HG03575 (cell line): ENCODE data around the gene PHOSPHO2.

Experiments used
- ATAC-seq: cut with Tn5 transposase; IDR thresholded peaks from one replicate; pipeline ENCODE4 v1.9.1; 2021; ENCODE audit not compliant: unreplicated experiment, insufficient number of reproducible peaks, low FRiP score; ENCODE audit errors: extremely low read depth

PHOSPHO2 gene

GRCh38 chr2:169694113-169694893 is at the start of gene PHOSPHO2, which contains the start of gene CFAP210:
Gene PHOSPHO2, plus strand, starts transcription at chr2:169694469. Its CDS starts 6,503 bp downstream, at chr2:169700972.
Gene CFAP210, minus strand, starts transcription at chr2:169694405. Its CDS starts 78 bp downstream, at chr2:169694327.
- ATAC-seq: peak; percentile 90

- ATAC-seq: no peak
These were observed 46.8 kb upstream of the PHOSPHO2 start for GRCh38 chr2:169647496-169647895.

DNA sequence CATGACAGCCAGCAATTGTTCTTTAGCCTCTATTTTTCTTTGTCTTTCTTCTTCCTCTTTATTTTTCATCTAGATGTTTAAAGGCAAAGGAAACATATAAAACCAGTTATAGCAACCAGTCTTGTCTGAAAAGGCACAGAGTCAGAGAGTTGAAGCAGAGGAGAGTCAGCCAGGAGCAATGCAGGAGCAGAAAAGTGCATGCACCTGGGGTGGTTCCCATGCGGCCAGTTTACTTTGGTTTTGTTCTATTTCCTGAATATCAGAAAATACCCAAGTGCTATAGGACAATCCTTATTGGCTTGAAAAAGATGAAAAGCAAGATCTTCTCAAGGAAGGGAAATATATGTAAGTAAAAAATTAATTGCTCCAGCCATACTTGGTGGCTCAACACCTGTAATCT is 45.0 kb upstream of the PHOSPHO2 start:
- ATAC-seq: no peak

GRCh38 chr2:169653636-169654035 is 40.6 kb upstream of the PHOSPHO2 start:
- no peak for ATAC-seq

DNA sequence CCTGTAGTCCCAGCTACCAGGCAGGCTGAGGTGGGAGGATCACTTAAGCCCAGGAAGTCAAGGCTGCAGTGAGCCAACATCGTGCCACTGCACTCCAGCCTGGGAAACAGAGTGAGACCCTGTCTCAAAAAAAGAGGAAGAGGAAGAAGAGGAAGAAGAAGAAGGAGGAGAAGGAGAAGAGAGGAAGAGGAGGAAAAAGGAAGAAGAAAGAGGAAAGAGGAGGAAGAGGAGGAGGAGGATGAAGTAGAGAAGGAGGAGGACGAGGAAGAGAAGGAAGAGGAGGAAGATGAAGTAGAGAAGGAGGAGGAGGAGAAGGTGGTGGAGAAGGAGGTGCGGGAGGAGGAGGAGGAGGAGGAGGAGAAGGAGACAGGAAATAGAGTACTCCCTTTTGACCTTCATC is 38.1 kb upstream of the PHOSPHO2 start:
- ATAC-seq: no peak

GRCh38 chr2:169658877-169659276 is 35.4 kb upstream of the PHOSPHO2 start:
- no peak for ATAC-seq

DNA sequence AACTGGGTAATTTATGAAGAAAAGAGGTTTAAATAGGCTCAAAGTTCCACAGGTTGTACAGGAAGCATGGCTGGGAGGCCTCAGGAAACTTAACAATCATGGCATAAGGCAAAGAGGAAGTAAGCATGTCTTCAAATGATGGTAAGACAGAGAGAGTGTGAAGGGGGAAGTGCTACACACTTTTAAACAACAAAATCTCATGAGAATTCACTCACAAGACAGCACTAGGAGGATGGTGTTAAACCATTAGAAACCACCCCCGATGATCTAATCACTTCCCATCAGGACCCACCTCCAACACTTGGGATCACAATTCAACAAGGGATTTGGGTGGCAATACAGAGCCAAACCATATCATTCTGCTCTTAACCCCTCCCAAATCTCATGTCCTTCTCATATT is 34.9 kb upstream of the PHOSPHO2 start:
- no peak for ATAC-seq

- no peak for ATAC-seq
These were observed 33.0 kb upstream of the PHOSPHO2 start for GRCh38 chr2:169661265-169661664.

GRCh38 chr2:169662744-169663143 is 31.5 kb upstream of the PHOSPHO2 start:
- ATAC-seq: no peak

GRCh38 chr2:169663247-169663646 is 31.0 kb upstream of the PHOSPHO2 start:
- ATAC-seq: no peak

GRCh38 chr2:169664600-169664977 is 29.7 kb upstream of the PHOSPHO2 start:
- no peak for ATAC-seq

DNA sequence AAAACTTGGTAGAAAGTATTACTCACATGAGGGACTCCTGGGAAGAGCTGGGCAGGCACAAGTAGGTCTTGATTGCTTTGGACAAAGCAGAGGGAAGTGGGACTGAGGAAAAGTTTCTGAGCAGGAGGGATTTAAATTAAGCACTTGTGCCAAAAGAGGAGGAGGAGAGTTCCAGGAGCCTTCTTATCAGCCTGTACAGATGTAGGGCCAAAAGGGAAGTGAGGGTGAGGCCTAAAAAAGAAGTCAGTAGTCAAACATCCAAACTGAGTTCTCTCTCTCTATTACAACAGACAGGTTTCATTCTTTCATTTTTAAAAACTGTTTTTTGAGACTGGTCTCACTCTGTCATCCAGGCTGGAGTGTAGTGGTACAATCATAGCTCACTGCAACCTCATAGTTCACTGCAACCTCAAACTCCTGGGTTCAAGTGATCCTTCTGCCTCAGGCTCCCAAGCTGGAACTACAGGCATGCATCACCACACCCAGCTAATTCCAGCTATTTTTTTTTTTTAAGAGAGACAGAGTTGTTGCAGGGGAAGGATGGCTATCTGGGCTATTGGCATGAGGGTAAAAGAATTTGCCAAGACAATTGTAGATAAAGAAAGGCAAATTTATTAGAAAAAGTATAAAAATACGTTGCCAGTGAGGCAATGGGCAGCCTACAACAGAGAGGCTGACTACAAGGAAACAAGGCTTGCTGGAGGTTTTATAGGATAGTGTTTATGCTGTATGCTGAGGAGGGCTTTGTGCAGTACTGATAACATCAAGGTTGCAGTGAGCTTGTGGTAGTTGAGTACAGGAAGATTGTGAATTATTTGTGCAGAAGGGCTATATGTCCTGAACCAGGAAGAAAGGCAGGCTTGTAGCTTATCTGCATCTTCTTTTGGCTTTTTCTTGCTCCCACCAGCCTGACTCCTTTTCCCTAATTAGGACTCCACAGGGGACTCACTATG is 29.0 kb upstream of the PHOSPHO2 start:
- ATAC-seq: no peak

GRCh38 chr2:169667583-169667982 is 26.7 kb upstream of the PHOSPHO2 start:
- no peak for ATAC-seq

DNA sequence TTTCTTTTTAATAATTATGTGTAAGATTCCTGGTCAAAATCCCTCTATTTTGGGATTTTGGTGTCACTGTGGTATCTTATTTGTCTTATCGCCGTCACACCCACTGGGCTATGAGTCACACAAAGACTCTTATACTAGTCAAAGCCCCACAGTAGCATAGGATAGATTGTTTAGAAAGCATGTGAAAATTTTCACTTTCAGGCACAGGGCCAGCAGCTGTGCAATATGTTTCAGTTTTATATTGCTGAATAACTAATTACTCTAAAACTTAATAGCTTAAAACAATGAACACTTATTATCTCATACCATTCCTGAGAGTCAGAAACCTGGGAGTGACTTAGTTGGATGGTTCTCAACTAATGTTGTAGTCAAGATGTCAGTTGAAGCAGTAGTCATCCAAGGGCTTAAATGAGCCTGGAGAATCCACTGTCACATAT is 24.0 kb upstream of the PHOSPHO2 start:
- no peak for ATAC-seq

- ATAC-seq: no peak
These were observed 23.3 kb upstream of the PHOSPHO2 start for GRCh38 chr2:169670937-169671336.

DNA sequence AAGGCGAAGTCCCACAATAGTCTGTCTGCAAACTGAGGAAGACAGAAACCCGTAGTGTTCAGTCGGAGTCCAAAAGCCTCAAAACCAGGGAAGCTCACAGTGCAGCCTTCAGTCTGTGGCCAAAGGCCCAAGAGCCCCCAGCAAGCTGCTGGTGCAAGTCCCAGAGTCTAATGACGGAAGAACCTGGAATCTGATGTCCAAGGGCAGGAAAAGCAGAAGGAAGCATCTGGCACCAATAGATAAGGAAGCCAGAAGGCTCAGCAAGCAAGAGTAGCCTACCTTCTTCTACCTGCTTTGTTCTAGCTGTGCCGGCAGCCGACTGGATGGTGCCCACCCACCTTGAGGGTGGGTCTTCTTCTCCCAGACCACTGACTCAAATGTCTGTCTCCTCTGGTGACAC is 21.9 kb upstream of the PHOSPHO2 start:
- no peak for ATAC-seq

- ATAC-seq: no peak
These were observed 21.2 kb upstream of the PHOSPHO2 start for GRCh38 chr2:169673106-169673505.

GRCh38 chr2:169673921-169674320 is 20.3 kb upstream of the PHOSPHO2 start:
- no peak for ATAC-seq

DNA sequence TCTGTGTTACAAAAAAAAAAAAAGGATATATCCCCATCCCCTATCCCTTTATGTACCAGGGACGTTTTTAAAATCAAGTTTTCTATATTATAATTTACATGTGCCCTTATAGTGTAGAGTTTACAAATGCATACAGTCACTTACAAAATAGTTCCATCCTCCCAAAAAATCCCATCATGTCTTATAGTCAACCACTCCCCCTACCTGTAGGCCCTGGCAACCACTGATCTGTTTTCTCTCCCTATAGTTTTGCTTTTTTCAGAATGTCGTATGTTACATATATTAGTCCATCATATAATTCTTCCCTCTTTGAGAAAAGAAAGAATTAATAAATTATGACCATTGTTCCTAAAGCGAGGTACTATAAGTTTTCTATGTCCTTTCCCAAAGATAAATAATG is 17.9 kb upstream of the PHOSPHO2 start:
- no peak for ATAC-seq

DNA sequence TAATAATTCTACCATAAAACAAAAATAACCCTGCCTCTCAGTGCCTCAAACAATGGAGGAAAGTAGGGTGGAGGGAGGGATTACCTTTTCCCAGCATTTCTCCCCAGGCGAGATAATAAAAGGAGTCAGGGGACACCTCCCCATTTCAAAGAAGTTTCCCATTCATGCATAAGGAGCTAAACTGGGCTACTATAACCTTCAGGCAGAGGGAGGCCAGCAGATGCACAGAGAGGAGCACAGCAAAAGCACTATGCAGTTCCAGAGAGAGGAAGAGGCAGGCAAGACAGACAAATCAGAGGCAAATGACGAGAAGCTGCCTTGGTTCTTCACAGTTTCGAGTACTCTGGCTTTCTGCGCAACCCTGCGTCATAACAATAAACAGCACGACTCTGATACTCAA is 17.4 kb upstream of the PHOSPHO2 start:
- ATAC-seq: no peak
